SW480 (cell line): Measurements from ENCODE around the gene LRRN2.
"Not testable (repeated sequence)": the region's sequence is repeated elsewhere in the genome, so short reads cannot be mapped to it uniquely, and the experiment has no call there.

Experiments used
- DNase-seq: peaks from one replicate; pipeline ENCODE4 v3.0.0-alpha.2; 2016; ENCODE audit warnings: low spot score

The LRRN2 gene

DNA sequence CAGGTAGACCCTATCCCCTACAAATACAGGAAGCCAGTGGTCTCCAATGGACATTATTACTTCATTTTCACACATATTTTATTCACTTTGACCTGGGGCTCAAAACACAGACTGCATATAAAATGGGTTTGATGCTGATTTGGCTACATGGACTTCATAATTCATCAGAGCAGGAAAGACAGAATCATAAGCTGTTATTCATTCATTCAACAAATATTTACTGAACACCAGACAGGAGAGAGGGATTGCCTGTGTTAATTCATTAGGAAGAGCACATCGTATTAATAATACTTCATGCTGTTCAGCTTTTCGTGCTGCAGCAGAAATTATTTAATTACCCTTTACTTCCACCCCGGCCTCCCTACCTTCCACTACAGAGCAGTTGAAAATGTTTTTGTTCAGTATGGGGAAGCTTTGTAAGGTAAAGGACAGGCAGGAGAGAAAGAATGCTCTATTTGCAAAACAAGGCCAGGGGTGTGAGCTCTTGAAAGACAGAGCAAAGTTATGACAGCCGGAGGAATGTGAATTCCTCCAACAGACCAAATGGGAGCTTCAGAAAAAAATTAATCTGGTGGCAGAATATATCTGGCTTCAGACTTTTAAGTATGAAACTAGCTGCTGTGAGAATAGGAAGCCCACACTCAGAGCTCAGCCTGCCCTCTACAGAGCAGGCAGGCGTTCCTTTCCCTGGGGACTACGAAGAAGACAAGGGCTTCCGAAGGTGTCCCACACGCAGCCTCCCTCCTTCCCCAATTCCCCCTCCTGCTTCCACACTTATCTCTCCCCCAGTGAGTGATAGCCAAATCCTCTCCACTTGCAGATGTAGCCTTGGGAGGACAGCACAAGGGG, 111.3 kb downstream of the LRRN2 start:
- no peak for DNase-seq

DNA sequence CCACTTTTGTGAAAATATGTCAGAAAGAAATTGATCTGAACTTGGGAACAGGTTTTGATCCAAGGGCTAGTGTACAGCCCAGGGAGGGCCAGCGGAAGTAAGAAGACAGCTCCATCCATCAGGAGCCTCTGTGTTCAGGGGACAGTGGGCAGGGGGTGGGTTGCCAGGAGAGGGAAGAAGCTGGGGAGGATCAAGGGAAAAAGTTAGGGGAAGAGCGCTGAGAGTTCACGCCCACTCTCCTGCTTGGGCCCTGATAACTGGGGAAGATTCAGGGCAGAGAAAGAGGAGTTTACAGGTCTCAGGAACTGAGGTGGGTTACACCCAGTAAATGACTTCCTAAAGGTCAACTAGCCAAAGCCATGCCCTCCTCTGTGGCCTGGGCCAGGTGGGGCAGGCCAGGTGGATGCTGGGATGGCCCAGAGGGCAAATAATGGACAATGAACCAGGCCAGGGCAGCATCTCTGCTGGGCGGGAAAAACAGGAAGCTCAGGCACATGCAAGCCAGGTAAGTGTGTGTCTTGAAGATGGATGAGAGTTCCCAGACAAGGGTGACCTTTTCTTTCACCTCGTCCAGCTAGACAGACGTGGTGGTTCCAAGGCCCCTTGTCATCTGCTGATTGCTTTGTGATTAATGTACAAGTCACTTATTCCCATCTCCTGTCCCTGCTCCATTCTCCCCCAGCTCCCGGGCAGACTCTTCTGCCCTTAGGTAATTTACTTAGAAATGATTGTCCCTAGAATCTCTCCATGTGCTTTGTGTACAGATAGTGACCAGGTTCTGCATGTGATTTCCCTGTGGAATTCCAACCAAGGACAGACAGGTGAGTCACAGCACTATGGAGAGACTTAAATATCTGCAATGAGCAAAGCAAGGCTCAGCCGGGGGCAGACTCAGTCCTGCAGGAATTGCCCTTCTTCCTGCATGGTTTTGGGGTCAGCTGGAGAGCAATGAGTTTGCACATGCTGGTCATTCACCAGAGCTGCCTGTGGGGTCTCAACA, 112.3 kb downstream of the LRRN2 start:
- no peak for DNase-seq

DNA sequence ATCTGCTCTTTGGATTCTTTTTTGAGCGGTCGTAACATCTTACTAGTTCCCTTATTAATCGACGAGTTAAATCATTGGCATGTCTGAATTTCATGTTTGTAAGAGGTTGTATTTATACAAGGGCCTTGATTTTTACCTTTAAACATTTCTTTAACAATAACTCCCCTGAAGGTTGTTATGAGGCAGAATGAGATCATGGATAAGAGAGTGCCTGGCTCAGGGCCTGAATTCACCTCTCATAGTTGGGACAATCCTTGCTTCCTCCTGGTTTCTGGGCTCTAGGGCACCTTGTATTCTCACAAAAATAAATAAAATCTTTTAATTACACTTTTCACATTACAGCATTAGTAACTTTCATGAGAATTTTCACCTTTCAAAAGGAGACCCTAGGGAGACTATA, 113.9 kb downstream of the LRRN2 start:
- no peak for DNase-seq

DNA sequence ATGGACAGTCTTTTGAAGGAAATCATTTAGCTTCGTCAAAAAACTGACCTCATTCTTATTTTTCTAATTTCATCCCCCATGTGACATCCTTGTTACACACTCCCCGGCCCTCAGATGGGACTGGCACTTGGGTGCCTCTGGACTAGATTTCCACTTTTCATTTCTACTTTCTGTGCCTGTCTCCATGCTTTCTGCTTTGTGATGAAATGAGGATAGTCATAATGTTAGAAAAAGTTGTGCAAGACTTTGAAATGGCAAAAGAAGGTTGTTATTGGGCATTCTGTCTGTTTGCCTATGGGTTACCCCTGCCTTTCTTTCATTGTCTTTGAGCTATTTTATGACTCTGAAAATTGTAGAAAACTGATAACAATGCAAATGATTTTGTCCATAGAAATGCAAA, 114.4 kb downstream of the LRRN2 start:
- no peak for DNase-seq

DNA sequence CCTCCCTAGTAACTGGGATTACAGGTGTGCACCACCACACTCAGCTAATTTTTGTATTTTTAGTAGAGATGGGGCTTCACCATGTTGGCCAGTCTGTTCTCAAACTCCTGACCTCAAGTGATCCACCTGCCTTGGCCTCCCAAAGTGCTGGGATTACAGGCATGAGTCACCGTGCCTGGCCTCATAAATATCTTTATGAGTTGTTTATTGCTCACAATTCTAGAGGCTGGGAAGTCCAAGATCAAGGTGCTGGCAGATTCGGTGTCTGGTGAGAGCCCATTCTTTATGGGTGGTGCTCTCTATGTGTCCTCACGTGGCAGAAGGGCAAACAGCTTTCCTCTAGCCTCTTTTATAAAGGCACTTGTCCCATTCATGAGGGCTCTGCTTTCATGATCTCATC, 115.5 kb downstream of the LRRN2 start:
- not testable (repeated sequence) for DNase-seq

DNA sequence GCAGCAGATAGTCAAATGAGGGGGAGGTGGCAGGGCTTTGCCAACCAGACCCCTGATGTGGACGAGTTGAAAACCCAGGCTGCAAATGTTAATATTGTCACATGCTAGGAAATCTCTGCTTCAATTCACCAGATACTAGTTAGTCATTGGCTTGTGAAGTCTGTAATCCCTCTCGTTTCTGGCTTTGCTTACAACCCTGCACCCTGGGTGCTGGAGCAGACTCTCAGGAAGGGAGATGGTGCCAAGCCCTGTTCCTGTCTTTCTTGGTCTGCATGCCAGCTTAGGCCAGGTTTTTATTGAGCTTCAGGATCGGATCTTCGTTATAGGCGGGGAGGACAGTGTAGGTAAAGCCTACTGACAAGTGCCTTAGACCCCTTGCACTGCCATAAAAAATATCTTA, 116.1 kb downstream of the LRRN2 start:
- DNase-seq: no peak

DNA sequence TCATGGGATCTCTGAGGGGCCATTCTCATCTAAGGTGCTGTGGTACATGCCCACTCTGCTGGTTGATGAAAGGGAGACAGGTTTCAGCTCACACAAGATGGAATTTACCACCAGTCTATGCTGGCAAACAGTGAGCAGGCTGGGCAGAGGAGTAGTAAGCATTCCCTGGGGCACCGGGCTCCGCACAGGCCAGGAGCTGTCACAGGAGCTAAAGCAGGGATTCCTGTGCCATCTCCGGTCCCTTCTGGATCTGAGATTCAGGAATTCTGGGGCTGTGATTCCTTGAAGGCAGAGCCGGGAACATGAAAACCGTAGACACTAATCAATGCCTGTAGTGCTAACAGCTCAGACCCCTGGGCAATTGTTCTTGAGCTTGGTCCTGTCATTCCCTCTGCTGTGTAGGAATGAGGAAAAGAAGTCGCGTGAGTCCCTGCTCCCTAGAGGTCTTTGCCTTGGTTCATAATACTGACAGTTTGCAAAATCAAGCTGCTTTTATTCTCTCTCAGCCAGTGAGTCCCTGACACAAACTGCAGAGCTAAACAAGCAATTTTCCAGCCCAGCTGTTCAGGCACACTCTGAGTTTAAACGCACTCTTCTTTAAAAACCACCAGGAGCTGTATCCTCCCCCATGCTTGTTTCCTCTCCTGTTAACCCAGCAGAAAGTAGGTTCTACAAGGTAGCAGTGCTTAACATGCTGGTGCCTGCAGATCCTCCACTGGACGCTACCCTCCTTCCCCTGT, 116.8 kb downstream of the LRRN2 start:
- no peak for DNase-seq
